GM12891 (cell line): ENCODE results near the gene IMMP2L.

Source experiments
- DNase-seq: peaks from one replicate; pipeline ENCODE4 v3.0.0; 2011; ENCODE audit warnings: low spot score; ENCODE audit not compliant: insufficient read length
- FAIRE-seq: peaks from 2 replicates; lab custom pipeline; 2011; peaks lifted over from hg19 to GRCh38; lab: Jason Lieb, UNC
- PAX5 ChIP-seq: IDR thresholded peaks from 2 replicates; pipeline ENCODE4 v1.6.1; 2011; ENCODE audit warnings: low read length, moderate library complexity, mild to moderate bottlenecking; ENCODE audit not compliant: insufficient read depth, severe bottlenecking
- POLR2A ChIP-seq: IDR thresholded peaks from 2 replicates; pipeline ENCODE4 v1.6.1; 2011; ENCODE audit warnings: low read depth, low read length, control low read depth
- POLR2AphosphoS5 ChIP-seq: IDR thresholded peaks from 2 replicates; pipeline ENCODE4 v1.6.1; 2011; ENCODE audit warnings: low read depth, low read length, control low read depth
- POU2F2 ChIP-seq: IDR thresholded peaks from 2 replicates; pipeline ENCODE4 v1.6.1; 2011; ENCODE audit warnings: low read depth, mild to moderate bottlenecking, control low read depth, low read length, moderate library complexity
- SPI1 ChIP-seq: IDR thresholded peaks from 2 replicates; pipeline ENCODE4 v1.6.1; 2011; ENCODE audit warnings: low read depth, low read length, control low read depth
- TAF1 ChIP-seq: IDR thresholded peaks from 2 replicates; pipeline ENCODE4 v1.6.1; 2011; ENCODE audit warnings: low read depth, low read length, control low read depth

The IMMP2L gene

GRCh38 chr7:110623436-110623835, 938.9 kb downstream of the IMMP2L start:
- FAIRE-seq: no peak
- no peak for TF ChIP-seq POU2F2
- TF ChIP-seq POLR2A: no peak
- no peak for TF ChIP-seq SPI1
- TF ChIP-seq PAX5: no peak
- no peak for TF ChIP-seq POLR2AphosphoS5
- TF ChIP-seq TAF1: no peak

GRCh38 chr7:110621289-110621688, 941.0 kb downstream of the IMMP2L start:
- no peak for FAIRE-seq
- DNase-seq: no peak
- no peak for TF ChIP-seq POLR2AphosphoS5
- TF ChIP-seq POU2F2: no peak
- no peak for TF ChIP-seq SPI1
- TF ChIP-seq TAF1: no peak
- no peak for TF ChIP-seq POLR2A

More at GRCh38 chr7:110623436-110623835, 938.9 kb downstream of the IMMP2L start:
- no peak for DNase-seq

- TF ChIP-seq TAF1 (no peak), SPI1 (no peak), POU2F2 (no peak), PAX5 (no peak), POLR2A (no peak), POLR2AphosphoS5 (no peak)
- no peak for FAIRE-seq
- DNase-seq: no peak
Observed at GRCh38 chr7:110620110-110620735, 942.1 kb downstream of the IMMP2L start.
